Esophagus muscularis mucosa (tissue), 4 donors: ENCODE measurements around the gene LCNL1.

Source experiments
- CTCF ChIP-seq, 3 experiments: fragments of 200-600 bp in 2 of 3; fragments of 450-650 bp in 1 of 3; sonication (generic) in 2 of 3; IDR thresholded peaks; one replicate each; pipeline ENCODE4 v1.5.1; 2017 to 2019; ENCODE audit warnings: antibody characterized with exemption in 3 of 3, mild to moderate bottlenecking in 2 of 3, moderate library complexity in 1 of 3
- EP300 ChIP-seq: sonication (generic); formaldehyde crosslinking; IDR thresholded peaks from one replicate; pipeline ENCODE4 v1.6.1; 2017; ENCODE audit warnings: antibody characterized with exemption
- POLR2A ChIP-seq: fragments of 450-650 bp; IDR thresholded peaks from one replicate; pipeline ENCODE4 v1.6.1; 2017; ENCODE audit warnings: antibody characterized with exemption, moderate library complexity, mild to moderate bottlenecking, low read depth
- POLR2AphosphoS5 ChIP-seq, 2 donors: sonication (generic); formaldehyde crosslinking; IDR thresholded peaks; one replicate each; pipeline ENCODE4 v1.6.1; 2017; ENCODE audit warnings: antibody characterized with exemption in 2 of 2

GRCh38 chr9:136962163-136962562, 20.6 kb upstream of the LCNL1 start:
- TF ChIP-seq POLR2A (no peak), CTCF (IDR thresholded peaks at IDR 0.05) (no peak), EP300 (no peak), POLR2AphosphoS5 (IDR thresholded peaks at IDR 0.05) (no peak)
